Bronchial epithelial cell (primary cell): ENCODE results near the gene ITGAD. TPM values are rescaled to one million over a fixed set of nuclear protein-coding genes. Genes with fewer than 3 reads are reported as not detected.

Experiments
- DNase-seq: peaks from one replicate; pipeline ENCODE4 v3.0.0-alpha.2; 2010; ENCODE audit warnings: low read depth
- FAIRE-seq: peaks from 2 replicates; lab custom pipeline; 2011; peaks lifted over from hg19 to GRCh38; lab: Jason Lieb, UNC
- H3K27me3 ChIP-seq: 2 replicates; pipeline ENCODE4 v1.5.1; 2011; ENCODE audit warnings: low read length; ENCODE audit not compliant: control insufficient read depth, insufficient read depth
- H3K36me3 ChIP-seq: 2 replicates; pipeline ENCODE4 v1.5.1; 2011; ENCODE audit warnings: low read length; ENCODE audit not compliant: control insufficient read depth, insufficient read depth
- H3K4me3 ChIP-seq: 2 replicates; pipeline ENCODE4 v1.5.1; 2011; ENCODE audit warnings: mild to moderate bottlenecking, low read depth, low read length, control low read depth
- CTCF ChIP-seq: IDR thresholded peaks from 2 replicates; pipeline ENCODE4 v1.5.1; 2011; ENCODE audit warnings: mild to moderate bottlenecking, moderate library complexity, low read length, control low read depth, inconsistent platforms; ENCODE audit not compliant: insufficient read depth, severe bottlenecking
- total RNA-seq: library from RNA; depleted of rRNA; stranded (reverse); fragments of >200 nt; gene quantifications from 2 replicates; pipeline ENCODE4 v1.2.1, GENCODE V29; 2014

ITGAD gene
- total RNA-seq, 1 donor from 2014 or later = not detected

GRCh38 chr16:31410082-31410481 lies 16.9 kb downstream of the ITGAD start:
- no peak for FAIRE-seq
- Histone ChIP-seq H3K4me3 (no peak overlapping the region), H3K27me3 (no peaks in the 10 kb centered on the region), H3K36me3 (no peaks in the 10 kb centered on the region)
- TF ChIP-seq CTCF = no peak
- DNase-seq = no peak

- Histone ChIP-seq H3K36me3 (no peaks in the 10 kb centered on the region), H3K4me3 (no peak overlapping the region), H3K27me3 (no peaks in the 10 kb centered on the region)
- TF ChIP-seq CTCF = no peak
- no peak for FAIRE-seq
- no peak for DNase-seq
These were observed 18.1 kb downstream of the ITGAD start for GRCh38 chr16:31411024-31411844.

GRCh38 chr16:31412750-31413149 lies 19.6 kb downstream of the ITGAD start:
- H3K36me3 ChIP-seq = no peaks in the 10 kb centered on the region

GRCh38 chr16:31413381-31413780 lies 20.2 kb downstream of the ITGAD start:
- Histone ChIP-seq H3K27me3 (no peaks in the 10 kb centered on the region), H3K36me3 (no peaks in the 10 kb centered on the region), H3K4me3 (no peak overlapping the region)
- no peak for TF ChIP-seq CTCF
- FAIRE-seq = no peak
- no peak for DNase-seq

More at GRCh38 chr16:31412750-31413149, 19.6 kb downstream of the ITGAD start:
- FAIRE-seq = no peak
- TF ChIP-seq CTCF = no peak
- DNase-seq = no peak
- H3K4me3 ChIP-seq = no peak overlapping the region
- H3K27me3 ChIP-seq = no peaks in the 10 kb centered on the region

- no peak for DNase-seq
- H3K4me3 ChIP-seq = no peak overlapping the region
- H3K36me3 ChIP-seq = no peaks in the 10 kb centered on the region
- no peak for TF ChIP-seq CTCF
- no peaks in the 10 kb centered on the region for H3K27me3 ChIP-seq
- FAIRE-seq = no peak
These were observed 20.8 kb downstream of the ITGAD start for GRCh38 chr16:31413943-31414342.
